Activated CD8-positive, alpha-beta memory T cell treated with anti-CD3 and anti-CD28 coated beads, Interleukin-2, amount 50 U/mL, for 4 hours (primary cell): ENCODE data around the gene PCNX2.
"Not testable (repeated sequence)": the region's sequence is repeated elsewhere in the genome, so short reads cannot be mapped to it uniquely, and the experiment has no call there.

ENCODE experiments used
- DNase-seq: peaks from one replicate; pipeline ENCODE4 v3.0.0-alpha.2; 2020

PCNX2 gene

DNA sequence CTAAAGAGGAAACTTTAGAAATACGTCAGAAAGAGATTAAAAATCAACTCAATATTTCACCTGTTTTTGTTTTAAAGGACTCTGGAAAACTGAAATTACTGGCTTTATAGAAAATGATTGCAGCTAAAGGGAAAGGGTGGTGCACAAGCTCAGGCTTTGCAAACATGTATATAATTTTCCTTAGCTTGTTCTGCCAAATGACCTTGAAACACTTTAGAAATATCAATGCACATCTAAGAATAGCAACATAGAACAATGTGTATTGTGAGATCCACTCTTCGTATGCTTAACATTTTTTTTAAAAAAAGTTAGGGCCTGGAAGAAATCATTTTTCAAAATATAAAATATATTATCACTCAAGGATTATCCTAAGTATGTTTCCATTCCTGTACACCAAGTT lies 201.3 kb downstream of the PCNX2 start:
- DNase-seq, result no peak

DNA sequence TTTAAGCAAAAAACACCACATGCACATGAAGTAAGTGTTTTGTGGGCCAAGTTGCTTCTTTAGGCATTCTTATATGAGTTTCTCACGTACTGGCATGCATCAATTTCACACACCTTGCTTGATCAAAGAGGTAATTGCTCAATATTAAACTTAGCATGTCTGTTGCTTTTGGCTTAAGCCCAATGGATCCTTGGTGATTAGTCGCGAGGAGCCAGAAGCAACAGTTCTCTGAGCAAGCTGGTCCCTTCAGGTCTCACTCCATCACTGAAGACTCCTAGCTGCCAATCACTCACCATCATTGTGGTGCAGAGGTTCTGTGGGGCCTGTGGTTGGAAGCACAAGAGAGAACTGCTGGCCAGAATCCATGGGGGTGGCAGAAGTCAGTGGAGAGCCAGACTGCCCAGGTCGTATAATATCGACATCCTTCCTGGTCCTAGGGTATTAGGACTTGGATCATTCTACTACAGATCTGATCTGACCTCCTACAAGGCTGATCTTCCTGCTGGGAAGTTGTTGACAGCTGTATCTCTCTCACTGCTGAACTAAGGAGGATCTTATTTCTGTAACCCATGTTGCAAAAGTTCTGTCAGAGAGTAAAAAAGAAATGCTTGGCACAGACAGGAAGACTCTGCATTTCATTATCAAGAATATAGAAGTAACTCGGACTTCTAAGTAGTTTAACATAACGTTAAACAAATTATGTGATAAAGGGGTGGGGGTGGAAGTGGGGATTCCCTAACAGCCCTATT lies 204.6 kb downstream of the PCNX2 start:
- no peak for DNase-seq

DNA sequence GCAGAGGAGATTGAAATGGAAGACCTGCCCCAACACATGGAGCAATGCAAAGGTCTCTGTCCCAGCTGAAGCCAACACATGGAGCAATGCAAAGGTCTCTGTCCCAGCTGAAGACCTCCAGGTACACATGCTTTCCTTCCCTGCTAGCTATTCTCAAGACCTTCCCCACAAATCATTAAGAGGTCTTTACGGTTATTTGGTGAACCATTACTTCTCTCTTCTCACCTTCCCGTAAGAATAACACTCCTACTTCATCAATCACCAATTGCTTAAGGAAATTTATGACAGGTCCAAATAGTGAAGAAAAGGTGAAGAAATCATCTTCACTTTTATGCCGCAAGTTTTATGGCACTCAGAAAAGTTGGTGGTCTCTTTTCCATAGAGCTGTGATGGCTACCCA lies 206.3 kb downstream of the PCNX2 start:
- DNase-seq, result no peak

GRCh38 chr1:233088613-233089012 lies 206.9 kb downstream of the PCNX2 start:
- no peak for DNase-seq

DNA sequence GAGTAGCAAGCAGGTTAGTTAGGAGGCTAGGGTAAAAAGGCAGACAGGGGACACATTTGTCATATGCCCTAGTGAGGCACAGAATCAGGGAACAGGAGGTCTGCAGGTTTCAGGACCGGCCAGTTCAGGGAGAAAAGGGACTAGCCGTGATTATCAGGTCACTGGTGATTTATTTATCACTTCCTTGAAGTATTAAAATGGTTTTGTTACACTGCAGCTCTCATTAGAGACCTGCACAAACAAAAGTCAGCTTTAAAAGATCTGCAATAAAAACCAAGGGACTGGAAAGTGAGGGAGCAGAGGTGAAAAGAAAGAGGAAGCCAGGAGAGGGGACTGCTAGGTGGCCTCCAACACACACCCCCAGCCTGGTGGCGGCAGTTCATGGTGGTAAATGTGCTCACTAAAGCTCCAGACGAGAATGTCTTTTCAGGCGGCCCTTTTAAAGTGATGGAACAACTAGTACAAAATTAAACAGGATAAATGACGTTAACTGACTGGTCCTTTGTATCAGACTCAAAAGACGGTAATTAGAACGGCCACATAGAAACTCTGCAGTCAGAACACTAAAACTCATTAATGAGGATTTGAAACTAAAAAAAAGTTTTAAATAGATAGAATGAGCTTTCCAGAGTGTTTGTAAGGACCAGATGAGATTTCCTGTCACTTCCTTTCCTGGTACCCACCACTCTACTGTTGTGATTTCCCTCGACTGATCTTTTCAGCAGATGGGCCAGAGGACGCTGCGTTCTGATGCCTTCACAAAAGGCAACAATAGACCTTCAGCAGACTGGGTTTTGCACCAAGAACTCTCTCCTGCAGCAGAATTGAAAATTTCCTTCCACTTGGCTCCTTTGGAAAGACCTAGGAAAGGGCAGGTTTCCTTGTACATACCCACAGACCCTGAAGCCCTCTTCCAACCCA lies 208.3 kb downstream of the PCNX2 start:
- DNase-seq, result no peak

DNA sequence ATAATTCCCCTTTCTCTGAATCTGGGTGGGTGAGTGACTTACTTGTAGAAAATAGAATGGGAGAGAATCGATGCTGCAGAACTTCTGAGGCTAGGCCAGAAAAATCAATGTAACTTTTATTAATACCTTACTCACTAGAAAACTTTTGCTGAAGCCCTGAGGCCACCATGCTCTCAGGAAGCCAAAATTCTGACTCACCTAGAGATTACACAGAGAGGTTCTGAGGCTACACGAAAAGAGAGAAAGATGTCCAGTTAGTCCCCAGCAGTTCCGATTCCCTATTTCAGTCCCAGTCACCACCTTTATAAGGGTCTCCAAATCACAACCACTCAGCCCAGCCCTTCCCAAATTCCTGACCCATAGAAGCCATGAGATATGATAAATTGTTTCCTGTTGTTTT lies 210.0 kb downstream of the PCNX2 start:
- DNase-seq, result no peak

- no peak for DNase-seq
Measured at GRCh38 chr1:233082778-233083550, 212.6 kb downstream of the PCNX2 start.

GRCh38 chr1:233081735-233082134 lies 213.8 kb downstream of the PCNX2 start:
- no peak for DNase-seq

- DNase-seq, result not testable (repeated sequence)
Measured at GRCh38 chr1:233080827-233081226, 214.7 kb downstream of the PCNX2 start.

GRCh38 chr1:233080286-233080685 lies 215.2 kb downstream of the PCNX2 start:
- no peak for DNase-seq

DNA sequence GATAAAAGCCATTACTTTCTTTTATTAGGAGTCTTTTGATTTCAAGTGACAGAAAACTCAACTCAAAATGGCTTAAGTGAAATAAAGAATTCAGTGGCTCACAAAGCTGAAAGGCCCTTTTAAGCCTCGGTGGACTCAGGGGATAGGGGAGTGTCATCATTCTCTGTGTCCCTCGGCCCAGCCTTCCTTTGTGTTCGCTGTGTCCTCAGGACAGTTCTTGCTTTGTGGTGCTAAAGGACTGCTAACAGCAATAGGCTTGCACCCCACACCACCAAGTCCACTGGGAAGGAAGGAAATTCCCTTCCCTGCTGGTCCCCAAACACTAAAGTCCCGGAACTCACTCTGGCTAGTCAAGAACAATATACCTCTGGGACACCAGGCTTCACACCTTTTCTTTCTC lies 216.0 kb downstream of the PCNX2 start:
- no peak for DNase-seq

- DNase-seq, result no peak
Measured at GRCh38 chr1:233078396-233078795, 217.1 kb downstream of the PCNX2 start.

DNA sequence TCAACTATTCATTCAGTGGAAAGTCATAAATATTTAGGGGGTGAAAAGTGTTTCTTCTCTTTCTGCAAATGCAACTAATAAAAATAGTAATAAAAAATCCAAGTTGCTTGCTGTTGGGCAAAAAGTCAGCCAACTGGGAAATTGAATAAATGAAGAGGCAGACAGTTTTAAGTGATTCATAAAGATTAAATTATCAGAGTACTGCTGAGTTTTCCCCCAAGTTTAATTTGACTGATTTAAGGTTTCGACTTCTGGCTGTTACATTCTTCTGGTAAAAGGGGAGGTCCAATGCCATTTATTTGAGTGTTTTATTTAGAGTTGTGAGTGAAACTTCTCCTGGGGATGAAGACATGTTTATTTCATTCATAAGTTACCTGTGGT lies 219.6 kb downstream of the PCNX2 start:
- no peak for DNase-seq

DNA sequence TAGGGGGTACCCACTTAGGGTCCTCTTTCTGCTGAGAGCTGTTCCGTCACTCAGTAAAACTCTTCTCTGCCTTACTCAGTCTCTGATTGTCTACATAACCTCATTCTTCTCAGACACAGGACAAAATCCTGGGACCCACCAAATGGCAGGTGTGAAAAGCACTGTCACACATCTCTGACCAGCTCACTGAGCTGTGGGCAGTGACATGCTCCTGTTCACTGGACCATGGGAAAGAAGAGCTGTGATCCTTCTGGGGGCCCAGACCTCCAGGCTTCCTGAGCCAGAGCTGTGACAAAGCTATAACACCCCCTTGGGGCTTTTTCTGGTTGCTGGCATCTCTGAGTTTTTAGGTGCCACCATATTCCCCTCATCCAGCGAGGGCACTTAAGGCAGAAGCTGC lies 229.4 kb downstream of the PCNX2 start:
- no peak for DNase-seq

GRCh38 chr1:233065685-233066084 lies 229.8 kb downstream of the PCNX2 start:
- DNase-seq, result no peak

GRCh38 chr1:233064988-233065387 lies 230.5 kb downstream of the PCNX2 start:
- no peak for DNase-seq

DNA sequence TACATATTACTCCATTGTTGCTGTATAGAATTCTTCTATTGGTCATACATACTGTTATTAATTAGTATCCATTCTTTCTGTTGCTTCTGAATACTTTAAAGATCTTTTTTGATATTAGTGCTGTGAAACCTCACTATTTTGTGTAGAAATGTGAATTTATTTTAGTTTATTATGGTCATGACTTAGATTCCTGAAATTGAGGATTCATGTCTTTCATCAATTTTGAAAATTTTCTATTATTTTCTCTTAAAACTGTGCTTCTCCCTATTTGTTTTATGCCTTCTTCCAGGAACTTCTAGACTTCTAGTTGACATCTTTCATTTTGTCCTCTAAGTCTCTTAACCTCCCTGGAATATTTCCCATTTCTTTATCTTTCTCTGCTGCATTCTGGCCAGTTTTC lies 232.1 kb downstream of the PCNX2 start:
- no peak for DNase-seq

DNA sequence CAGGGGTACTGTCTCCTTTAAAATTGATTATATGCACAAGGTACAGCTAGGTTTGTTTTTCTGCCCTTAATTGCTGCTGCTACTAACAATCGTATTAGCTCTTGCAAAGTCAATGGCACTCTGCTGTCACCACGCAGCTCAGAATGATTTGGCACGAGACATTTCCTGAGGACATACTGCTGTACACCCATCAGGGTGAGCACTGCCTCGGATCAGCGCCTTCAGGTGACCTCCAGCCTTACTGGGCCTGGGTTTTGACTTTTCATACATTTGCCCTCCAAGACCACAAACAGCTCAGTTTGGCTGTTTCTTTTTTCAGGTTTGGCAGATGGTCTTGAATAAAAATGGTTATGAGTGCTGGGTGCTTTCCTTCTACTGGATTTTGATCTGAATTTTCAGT lies 234.3 kb downstream of the PCNX2 start:
- no peak for DNase-seq

DNA sequence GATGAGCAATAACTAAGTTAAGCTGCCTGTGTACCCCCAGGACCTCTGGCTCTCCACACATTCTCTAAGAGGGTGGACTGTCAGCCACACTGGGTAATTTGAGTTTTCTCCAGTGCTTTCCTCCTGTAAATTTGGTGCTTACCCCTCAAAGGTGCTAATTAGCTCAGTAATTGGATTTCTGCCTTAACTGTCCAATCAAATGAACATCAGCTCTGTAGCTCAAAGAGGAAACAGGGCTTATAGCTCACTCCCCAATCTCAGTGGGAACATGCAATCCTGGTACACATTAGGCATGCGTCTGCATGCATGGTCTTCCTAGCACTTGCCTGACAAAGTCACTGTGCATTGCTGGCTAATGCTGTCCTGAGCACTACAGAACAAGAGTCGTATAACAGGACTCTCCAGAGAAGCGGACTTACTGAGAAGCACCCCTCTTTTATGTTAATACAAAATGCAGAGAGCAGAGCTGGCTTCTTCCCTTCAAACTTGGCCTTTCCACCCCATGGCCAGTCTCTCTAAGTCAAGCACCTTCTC lies 235.0 kb downstream of the PCNX2 start:
- no peak for DNase-seq

DNA sequence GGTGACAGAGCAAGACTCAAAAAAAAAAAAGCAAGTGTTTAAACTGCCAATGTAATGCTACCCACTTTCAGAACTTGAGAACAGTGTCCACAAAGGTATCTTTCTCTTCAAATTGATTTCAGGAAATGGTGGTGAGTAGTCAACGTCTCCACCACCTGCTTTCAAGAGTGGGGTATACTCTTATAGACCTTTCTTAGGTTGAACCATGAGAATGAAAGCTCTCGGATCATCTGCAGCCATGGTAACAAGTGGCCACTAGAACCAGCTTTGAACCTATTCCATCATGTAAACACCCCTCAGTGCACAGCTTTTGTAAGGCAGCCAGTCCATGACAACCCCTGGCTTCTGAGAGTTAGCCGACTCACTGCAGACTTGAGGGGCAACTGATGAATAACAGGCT lies 237.7 kb downstream of the PCNX2 start:
- DNase-seq, result no peak

GRCh38 chr1:233055879-233056641 lies 239.5 kb downstream of the PCNX2 start:
- DNase-seq, result no peak

GRCh38 chr1:233045588-233045987 lies 249.9 kb downstream of the PCNX2 start:
- DNase-seq, result no peak
